GM23338 (cell line): ENCODE results near the gene JMJD1C. TPM values are rescaled to one million over a fixed set of nuclear protein-coding genes. Genes with fewer than 3 reads are reported as not detected.

ENCODE experiments used
- ATAC-seq: fragments of 200-7000 bp; cut with Tn5 transposase; 3 replicates; pipeline ENCODE4 v1.9.1; 2020
- DNase-seq: peaks from one replicate; pipeline ENCODE4 v3.0.0-alpha.2; 2015; ENCODE audit warnings: low spot score
- H2AFZ ChIP-seq: fragments of 200-600 bp; sonication (generic); 2 replicates; pipeline ENCODE4 v1.8.0; 2016; ENCODE audit warnings: antibody characterized with exemption, mild to moderate bottlenecking, moderate library complexity
- H3F3A ChIP-seq: fragments of 200-600 bp; sonication (generic); replicated peaks from 2 replicates; pipeline ENCODE4 v1.8.0; 2017; ENCODE audit warnings: antibody characterized with exemption, mixed run types, low read depth
- H3K27ac ChIP-seq: fragments of 200-600 bp; sonication (generic); 2 replicates; pipeline ENCODE4 v1.6.1; 2016; ENCODE audit warnings: low read depth
- H3K27me3 ChIP-seq: fragments of 200-600 bp; sonication (generic); 2 replicates; pipeline ENCODE4 v1.8.0; 2016; ENCODE audit warnings: mild to moderate bottlenecking, mixed run types, moderate library complexity; ENCODE audit not compliant: insufficient read depth
- H3K36me3 ChIP-seq: fragments of 200-600 bp; sonication (generic); 2 replicates; pipeline ENCODE4 v1.8.0; 2016; ENCODE audit warnings: mild to moderate bottlenecking; ENCODE audit not compliant: insufficient read depth
- H3K4me1 ChIP-seq: fragments of 200-600 bp; sonication (generic); 2 replicates; pipeline ENCODE4 v1.8.0; 2016; ENCODE audit warnings: mild to moderate bottlenecking, moderate library complexity; ENCODE audit not compliant: insufficient read depth
- H3K4me2 ChIP-seq: fragments of 200-600 bp; sonication (generic); 2 replicates; pipeline ENCODE4 v1.7.1; 2017; ENCODE audit warnings: mixed run types
- H3K4me3 ChIP-seq: fragments of 200-600 bp; sonication (generic); 2 replicates; pipeline ENCODE4 v1.6.1; 2016; ENCODE audit warnings: mixed run types
- H3K79me2 ChIP-seq: fragments of 200-600 bp; sonication (generic); replicated peaks from 2 replicates; pipeline ENCODE4 v1.8.0; 2017; ENCODE audit warnings: mild to moderate bottlenecking; ENCODE audit not compliant: insufficient read depth
- H3K9me2 ChIP-seq: fragments of 200-600 bp; sonication (generic); 2 replicates; pipeline ENCODE4 v1.8.0; 2017; ENCODE audit not compliant: insufficient read depth
- H4K20me1 ChIP-seq: fragments of 200-600 bp; sonication (generic); replicated peaks from 2 replicates; pipeline ENCODE4 v1.8.0; 2017; ENCODE audit warnings: mild to moderate bottlenecking; ENCODE audit not compliant: insufficient read depth
- H3K27ac Mint-ChIP-seq: 2 replicates; pipeline ENCODE4 v1.8.0; 2020; ENCODE audit warnings: inconsistent platforms, mild to moderate bottlenecking, moderate library complexity, mixed read lengths
- H3K27me3 Mint-ChIP-seq: 3 replicates; pipeline ENCODE4 v1.8.0; 2022; ENCODE audit warnings: low read depth, mild to moderate bottlenecking, moderate library complexity, mixed read lengths, inconsistent platforms; ENCODE audit not compliant: insufficient read depth, poor library complexity
- H3K36me3 Mint-ChIP-seq: 3 replicates; pipeline ENCODE4 v1.8.0; 2021; ENCODE audit warnings: low read depth, mild to moderate bottlenecking, inconsistent platforms, moderate library complexity, mixed read lengths
- H3K4me1 Mint-ChIP-seq: 3 replicates; pipeline ENCODE4 v1.8.0; 2020; ENCODE audit warnings: mild to moderate bottlenecking, inconsistent platforms, mixed read lengths
- H3K4me3 Mint-ChIP-seq: 3 replicates; pipeline ENCODE4 v1.8.0; 2021; ENCODE audit warnings: moderate library complexity, mild to moderate bottlenecking, inconsistent platforms, mixed read lengths
- H3K9me3 Mint-ChIP-seq: 3 replicates; pipeline ENCODE4 v1.8.0; 2020; ENCODE audit warnings: moderate library complexity, mild to moderate bottlenecking, inconsistent platforms, mixed read lengths
- CREB1 ChIP-seq: fragments of 250-450 bp; sonication (Bioruptor Pico); IDR thresholded peaks from 2 replicates; pipeline ENCODE4 v1.5.0; 2020; ENCODE audit warnings: low read depth, mild to moderate bottlenecking, moderate library complexity
- CTCF ChIP-seq, 2 experiments: fragments of 200-600 bp in 1 of 2; sonication (generic) in 1 of 2; conservative IDR thresholded peaks; 2 replicates each; pipeline versions ENCODE4 v1.5.1 to v1.6.1; 2016 to 2017; ENCODE audit warnings: antibody characterized with exemption in 2 of 2, low read depth in 2 of 2, mild to moderate bottlenecking in 2 of 2, moderate library complexity in 1 of 2
- ETS1 ChIP-seq: IDR thresholded peaks from 2 replicates; pipeline ENCODE4 v1.6.1; 2016; ENCODE audit warnings: antibody characterized with exemption
- EZH2 ChIP-seq: fragments of 200-600 bp; sonication (generic); IDR thresholded peaks from one replicate; pipeline ENCODE4 v1.8.0; 2017; ENCODE audit warnings: antibody characterized with exemption, mild to moderate bottlenecking, low read depth; ENCODE audit not compliant: unreplicated experiment
- JUNB ChIP-seq: IDR thresholded peaks from one replicate; pipeline ENCODE4 v1.6.1; 2016; ENCODE audit warnings: antibody characterized with exemption; ENCODE audit not compliant: unreplicated experiment
- POLR2AphosphoS5 ChIP-seq: IDR thresholded peaks from 2 replicates; pipeline ENCODE4 v1.6.1; 2016; ENCODE audit warnings: antibody characterized with exemption, low read depth
- REST ChIP-seq: IDR thresholded peaks from one replicate; pipeline ENCODE4 v1.6.1; 2018; ENCODE audit warnings: antibody characterized with exemption; ENCODE audit not compliant: unreplicated experiment
- STAT1 ChIP-seq: IDR thresholded peaks from one replicate; pipeline ENCODE4 v1.6.1; 2016; ENCODE audit warnings: antibody characterized with exemption; ENCODE audit not compliant: unreplicated experiment
- ZNF331 ChIP-seq: fragments of 250-450 bp; sonication (Bioruptor Pico); IDR thresholded peaks from 2 replicates; pipeline ENCODE4 v1.5.0; 2020; ENCODE audit warnings: low read depth, mild to moderate bottlenecking, moderate library complexity
- ZNF462 ChIP-seq: fragments of 250-450 bp; sonication (Bioruptor Pico); IDR thresholded peaks from 2 replicates; pipeline ENCODE4 v1.5.0; 2020; ENCODE audit warnings: mild to moderate bottlenecking, moderate library complexity
- polyA plus RNA-seq: library from polyadenylated mRNA; unstranded; fragments of >200 nt; fragmentation: Nextera tagmentation; extraction: Ambion mirVana; gene quantifications from 2 replicates; pipeline ENCODE4 v1.2.1, GENCODE V29; 2016
- total RNA-seq: library from RNA; depleted of rRNA; stranded (reverse); fragments of >200 nt; shearing (Covaris generic); gene quantifications from 2 replicates; pipeline ENCODE4 v1.2.3, GENCODE V29; 2014

Gene JMJD1C
- total and polyA plus RNA-seq, 2 experiments from 2014 or later, result 333 to 435 TPM

- no peak for TF ChIP-seq REST
- no peak for TF ChIP-seq CTCF (conservative IDR thresholded peaks at IDR 0.05; ENCODE audit: low read depth in 2 of 2)
- TF ChIP-seq EZH2, result no peak
These were observed 225.0 kb downstream of the JMJD1C start (continued) for GRCh38 chr10:63240807-63241206.

- H3K4me1 ChIP-seq, result peaks cover 23% of the 10 kb centered on the region
- H2AFZ ChIP-seq, result no peak overlapping the region
- H3K4me1 Mint-ChIP-seq, result peaks cover 28% of the 10 kb centered on the region
- H3K36me3 Mint-ChIP-seq, result no peaks in the 10 kb centered on the region; the same call in 1 of the 3 replicates
- no peak for ATAC-seq
- no peaks in the 10 kb centered on the region for H3K27me3 Mint-ChIP-seq
- H3K4me2 ChIP-seq, result no peak overlapping the region
- no peak overlapping the region for H3K4me3 ChIP-seq
- H3F3A ChIP-seq, result no peaks in the 10 kb centered on the region
- no peaks in the 10 kb centered on the region for H3K36me3 ChIP-seq
- H3K9me2 ChIP-seq, result no peaks in the 10 kb centered on the region
- DNase-seq, result no peak
- no peak overlapping the region for H3K27ac ChIP-seq
- no peak overlapping the region for H3K4me3 Mint-ChIP-seq
- no peaks in the 10 kb centered on the region for H3K9me3 Mint-ChIP-seq
- no peak overlapping the region for H3K27ac Mint-ChIP-seq
- peaks cover 100% of the 10 kb centered on the region for H3K79me2 ChIP-seq
- peaks cover 91% of the 10 kb centered on the region for H4K20me1 ChIP-seq
- H3K27me3 ChIP-seq, result no peaks in the 10 kb centered on the region
- TF ChIP-seq EZH2 (no peak), ZNF331 (CRISPR knock-in tag) (no peak), POLR2AphosphoS5 (no peak), STAT1 (no peak), ZNF462 (CRISPR knock-in tag) (no peak), JUNB (no peak), CREB1 (CRISPR knock-in tag) (no peak), ETS1 (no peak), CTCF (conservative IDR thresholded peaks at IDR 0.05; ENCODE audit: low read depth in 2 of 2) (no peak)
These were observed 227.3 kb downstream of the JMJD1C start for GRCh38 chr10:63238501-63238900.
